ENCODE results near the gene MGAT5B. TPM values are rescaled to one million over a fixed set of nuclear protein-coding genes. Genes with fewer than 3 reads are reported as not detected.

Gene MGAT5B
- total RNA-seq, 1 donor from 2014 or later, result 4.8 TPM

DNA sequence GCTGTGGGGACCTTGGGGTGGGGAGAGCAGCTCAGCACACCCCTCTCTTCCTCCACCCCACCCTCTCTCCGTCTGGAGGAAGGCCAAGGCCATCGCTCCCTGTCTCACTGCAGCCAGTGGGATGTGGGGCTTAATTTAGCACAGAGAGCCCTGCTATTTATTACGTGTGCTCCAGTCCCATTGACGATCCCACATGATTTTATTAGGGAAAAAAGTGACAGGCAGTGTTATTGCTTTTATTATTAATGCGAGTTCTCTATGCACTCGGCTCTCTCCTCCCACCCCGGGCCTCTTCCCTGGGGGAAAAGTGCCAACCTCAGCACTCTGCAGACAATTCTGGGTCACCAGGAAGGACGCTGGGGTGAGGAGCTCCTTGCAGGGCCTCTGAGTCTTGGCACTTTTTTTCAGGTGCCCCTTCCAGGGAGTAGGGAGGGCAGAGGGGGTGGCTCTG, 57.3 kb downstream of the MGAT5B start:
- intact Hi-C loops (cut with micrococcal nuclease), result no loop called here

DNA sequence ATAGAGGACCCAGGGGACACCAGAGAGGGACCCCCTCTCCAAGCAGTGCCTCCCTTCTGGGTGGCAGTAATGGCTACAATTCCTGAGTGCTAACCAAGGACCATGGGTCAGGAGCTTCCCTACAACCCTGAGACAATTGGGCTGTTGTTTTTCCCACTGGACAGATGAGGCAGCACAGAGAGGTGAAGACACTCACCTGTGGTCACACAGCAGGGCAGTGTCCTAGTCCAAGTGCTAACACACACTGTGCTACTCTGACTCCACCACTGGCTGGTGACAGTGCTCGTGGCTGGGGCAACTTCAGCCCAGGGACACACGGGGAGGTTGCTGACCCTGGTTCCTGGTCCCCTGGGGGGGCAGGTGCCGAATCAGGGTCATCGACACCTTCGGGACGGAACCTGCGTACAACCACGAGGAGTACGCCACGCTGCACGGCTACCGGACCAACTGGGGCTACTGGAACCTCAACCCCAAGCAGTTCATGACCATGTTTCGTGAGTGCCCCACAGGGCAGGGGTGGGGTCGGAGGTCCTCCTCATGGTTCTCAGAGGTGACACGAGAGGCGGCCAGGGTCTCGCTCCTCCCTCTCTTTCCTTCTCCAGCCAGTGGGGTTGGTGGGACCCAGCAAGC, 58.1 kb downstream of the MGAT5B start:
- intact Hi-C loops (cut with micrococcal nuclease), result no loop called here

DNA sequence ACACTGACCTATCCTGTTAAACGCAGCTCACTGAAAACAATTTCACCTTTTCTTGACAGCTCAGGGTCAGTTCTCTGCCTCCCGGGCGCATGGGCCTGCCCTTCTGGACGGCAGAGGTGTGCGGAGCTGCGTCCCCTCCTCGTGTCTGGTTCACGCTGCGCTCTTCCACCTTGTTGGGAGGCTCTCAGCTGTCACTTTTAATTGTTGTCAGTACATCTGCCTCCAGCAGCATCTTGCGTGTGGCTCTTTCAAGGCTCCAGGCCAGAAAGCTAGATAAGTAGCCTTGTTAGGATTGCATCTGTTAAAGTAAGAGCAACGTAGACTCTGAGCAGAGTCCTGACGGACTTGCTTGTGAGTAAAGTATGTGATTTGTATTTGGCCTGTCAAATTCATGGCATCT, 59.4 kb downstream of the MGAT5B start:
- intact Hi-C loops (cut with micrococcal nuclease), result no loop called here

DNA sequence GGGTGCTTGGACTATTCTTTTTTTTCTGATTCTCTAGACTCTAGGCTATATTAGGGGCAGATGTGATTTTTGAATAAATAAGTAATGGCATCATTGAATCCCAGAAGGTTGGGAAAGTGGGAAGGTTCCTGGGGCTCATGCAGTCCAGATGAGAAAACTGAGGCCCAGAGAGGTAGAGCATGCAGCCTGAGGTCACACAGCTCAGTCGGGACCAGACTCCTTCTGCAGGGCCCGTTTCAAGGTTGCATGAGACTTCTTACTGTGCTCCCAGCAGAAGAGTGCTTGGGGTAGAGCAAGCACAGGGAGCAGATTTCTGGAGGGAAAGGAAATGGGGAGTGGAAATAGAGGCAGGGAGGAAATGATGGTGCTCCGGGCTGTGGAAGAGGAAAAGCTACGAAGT, 59.8 kb downstream of the MGAT5B start:
- intact Hi-C loops (cut with micrococcal nuclease), result no loop called here

DNA sequence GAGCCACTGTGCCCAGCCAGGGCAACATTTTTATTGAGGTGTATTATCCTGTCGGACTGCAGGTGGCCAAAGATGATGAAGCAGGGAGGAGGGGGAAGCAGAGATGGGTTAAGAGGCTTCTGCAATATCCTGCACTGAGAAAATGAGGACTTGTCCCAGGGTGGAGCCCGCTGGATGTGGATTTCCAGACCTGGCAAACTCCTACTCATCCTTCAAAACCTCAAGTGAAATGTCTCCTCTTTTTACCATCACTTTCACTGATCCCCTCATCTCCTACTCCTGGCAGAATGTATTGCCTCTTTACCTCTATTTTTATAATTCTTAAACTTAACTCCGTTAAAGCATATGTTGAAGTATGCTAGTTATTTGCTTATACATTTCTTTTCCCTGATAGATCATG, 60.9 kb downstream of the MGAT5B start:
- intact Hi-C loops (cut with micrococcal nuclease), result no loop called here

DNA sequence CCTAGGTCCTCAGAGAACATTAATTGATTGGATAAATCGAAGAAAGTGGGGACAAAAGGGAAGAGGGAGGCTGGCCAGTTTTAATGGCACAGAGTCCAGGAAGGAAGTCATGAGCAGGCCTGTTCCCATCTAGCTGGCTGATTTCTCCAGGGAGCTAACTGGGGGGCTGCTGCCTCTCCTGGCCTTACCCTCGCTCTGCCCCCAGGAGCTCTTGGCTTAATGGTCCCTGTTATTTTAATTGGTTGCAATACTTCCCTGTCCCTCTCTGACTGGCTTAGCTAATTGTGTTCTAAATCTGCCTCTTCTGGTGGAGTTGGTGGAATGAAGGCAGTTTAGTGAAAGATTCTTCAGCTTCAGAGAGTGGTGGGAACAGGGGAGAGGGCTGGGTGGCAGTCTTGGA, 61.4 kb downstream of the MGAT5B start:
- intact Hi-C loops (cut with micrococcal nuclease), result no loop called here

DNA sequence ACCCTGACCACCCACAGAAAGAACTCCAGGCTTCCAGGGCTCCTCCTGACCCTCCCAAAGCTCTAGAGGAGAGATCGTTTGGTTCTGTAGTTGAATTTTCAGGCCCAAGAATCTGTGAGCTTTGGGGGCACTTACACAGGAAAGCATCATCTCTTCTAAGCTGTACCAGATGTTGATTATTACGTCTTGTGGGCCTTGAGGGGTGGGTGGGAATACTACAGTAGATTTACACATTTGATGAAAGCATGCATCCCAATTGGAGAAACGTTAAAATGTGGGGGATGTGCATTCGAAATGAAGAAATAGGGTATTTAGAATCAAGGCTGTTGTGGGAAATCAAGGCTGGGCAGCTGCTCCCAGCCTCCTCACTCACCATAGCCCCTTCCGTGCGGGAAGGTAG, 61.9 kb downstream of the MGAT5B start:
- intact Hi-C loops (cut with micrococcal nuclease), result no loop called here

DNA sequence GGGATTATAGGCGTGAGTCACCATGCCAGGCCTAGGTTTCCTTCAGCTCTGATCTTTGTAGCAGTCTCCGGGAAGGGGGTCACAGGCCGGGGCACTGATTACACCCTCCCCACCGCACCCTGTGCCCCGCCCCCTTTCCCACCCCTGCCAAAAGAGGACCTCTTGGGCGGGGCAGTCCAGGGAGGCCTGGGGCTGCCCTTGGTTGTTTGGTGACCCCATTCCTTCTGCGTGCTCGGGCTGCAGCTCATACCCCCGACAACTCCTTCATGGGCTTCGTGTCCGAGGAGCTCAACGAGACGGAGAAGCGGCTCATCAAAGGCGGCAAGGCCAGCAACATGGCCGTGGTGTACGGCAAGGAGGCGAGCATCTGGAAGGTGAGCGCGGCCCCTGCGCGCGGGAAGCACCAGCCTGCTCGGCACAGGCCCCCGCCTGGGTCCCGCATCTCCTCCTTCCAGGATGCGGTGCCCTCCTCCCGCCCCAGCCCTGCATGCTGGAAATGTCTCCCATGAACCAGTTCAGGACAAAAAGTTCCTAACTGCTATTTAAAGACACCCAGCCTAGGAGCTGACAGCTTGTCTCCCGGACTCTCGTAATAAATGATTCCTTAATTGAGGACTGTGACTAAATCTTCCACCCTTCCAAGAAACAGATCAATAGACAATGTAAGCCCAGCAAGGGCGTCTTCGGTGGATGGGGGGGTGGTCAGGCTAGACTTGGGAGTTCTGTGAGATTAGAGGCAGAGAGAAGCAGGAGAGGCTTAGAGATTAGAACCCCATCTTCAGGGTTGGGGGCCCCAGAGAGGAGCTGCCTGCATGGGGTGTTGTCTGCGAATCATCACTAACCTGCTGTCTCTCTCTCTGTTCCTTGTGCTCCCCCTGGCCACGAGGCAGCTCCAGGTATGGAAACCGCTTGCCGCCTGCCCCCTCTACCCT, 64.5 kb downstream of the MGAT5B start:
- intact Hi-C loops (cut with micrococcal nuclease), result no loop called here

DNA sequence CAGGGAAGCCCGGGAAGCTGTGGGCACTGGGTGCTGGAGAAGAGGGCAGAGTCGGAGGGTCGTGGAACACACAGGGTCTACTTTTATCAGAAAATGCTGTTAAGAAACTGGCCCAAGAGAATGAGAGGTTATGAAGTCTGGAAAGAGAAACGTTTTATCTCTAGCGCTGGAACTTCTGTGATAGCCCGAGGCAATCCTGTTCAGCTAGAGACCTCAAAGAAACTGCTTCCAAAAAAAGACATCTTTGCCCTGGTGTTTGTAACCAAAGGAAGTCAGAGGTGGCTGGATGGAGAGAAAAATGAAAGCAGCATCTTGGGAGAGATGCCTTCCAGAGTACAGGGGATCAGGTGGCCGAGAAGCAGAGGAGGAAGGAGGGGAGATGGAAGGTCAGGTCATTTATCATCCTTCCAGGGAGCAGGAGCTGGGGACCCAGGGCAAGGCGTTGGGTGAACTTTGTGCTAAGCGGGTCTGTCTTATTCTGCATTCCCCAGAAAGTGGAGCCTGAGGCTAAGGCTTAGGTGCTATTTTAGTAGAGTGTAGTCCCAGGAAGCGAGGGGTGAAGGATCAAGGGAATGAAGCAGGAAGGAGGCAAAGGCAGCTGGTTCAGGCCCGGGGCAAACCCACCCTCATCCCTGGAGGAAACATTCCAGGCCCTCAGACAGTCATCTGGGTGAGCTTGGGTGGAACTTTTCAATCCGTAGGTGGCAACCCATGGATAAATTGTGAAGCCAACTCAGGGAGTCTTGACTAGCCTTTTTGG, 66.5 kb downstream of the MGAT5B start:
- intact Hi-C loops (cut with micrococcal nuclease), result no loop called here

DNA sequence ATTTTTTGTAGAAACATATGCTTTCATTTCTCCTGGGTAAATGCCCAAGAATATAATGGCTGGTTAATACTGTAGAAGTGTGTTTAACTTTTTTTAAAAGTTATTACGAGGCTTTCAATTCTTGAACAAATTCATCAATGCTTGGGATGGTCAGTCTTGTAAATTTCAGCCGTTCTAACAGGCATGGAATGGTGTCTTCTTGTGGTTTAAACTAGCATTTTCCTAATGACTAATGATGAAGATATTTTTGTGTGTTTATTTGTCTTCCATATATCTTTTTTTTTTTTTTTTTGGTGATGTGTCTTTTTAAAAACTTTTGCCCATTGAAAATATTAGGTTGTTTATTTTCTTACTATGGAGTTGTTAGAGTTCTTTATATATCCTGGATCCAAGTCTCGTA, 67.1 kb downstream of the MGAT5B start:
- intact Hi-C loops (cut with micrococcal nuclease), result no loop called here

DNA sequence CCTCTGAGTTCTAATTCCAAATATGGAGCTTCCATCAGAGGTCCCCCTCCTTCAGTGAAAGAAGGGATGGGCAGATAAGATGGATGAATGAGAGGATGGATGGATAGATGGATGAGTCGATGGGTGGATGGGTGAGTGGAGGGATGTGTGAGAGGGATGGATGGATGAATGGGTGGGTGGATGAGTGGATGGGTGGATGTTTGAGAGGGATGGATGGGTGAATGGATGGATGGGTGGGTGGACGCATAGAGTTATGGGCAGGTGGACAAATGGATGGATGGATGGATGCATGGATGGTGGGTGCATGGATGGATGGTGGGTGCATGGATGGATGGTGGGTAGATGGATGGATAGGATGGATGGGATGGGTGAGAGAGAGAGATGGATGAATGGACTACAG, 69.0 kb downstream of the MGAT5B start:
- intact Hi-C loops (cut with micrococcal nuclease), result no loop called here

DNA sequence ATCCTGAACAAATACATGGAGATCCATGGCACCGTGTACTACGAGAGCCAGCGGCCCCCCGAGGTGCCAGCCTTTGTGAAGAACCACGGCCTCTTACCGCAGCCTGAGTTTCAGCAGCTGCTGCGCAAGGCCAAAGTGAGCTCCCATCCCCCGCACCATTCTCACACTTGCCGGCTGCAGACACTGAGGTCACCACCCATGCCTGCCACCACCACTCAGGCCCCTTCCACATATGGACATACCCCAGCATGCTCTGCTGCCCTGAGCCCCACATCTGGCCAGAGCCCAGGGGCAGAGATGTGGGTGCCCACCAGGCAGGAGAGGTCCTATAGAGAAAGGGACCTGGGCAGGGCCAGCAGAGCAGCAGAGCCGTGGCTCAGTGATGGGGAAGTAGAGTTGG, 69.8 kb downstream of the MGAT5B start:
- intact Hi-C loops (cut with micrococcal nuclease), result no loop called here

DNA sequence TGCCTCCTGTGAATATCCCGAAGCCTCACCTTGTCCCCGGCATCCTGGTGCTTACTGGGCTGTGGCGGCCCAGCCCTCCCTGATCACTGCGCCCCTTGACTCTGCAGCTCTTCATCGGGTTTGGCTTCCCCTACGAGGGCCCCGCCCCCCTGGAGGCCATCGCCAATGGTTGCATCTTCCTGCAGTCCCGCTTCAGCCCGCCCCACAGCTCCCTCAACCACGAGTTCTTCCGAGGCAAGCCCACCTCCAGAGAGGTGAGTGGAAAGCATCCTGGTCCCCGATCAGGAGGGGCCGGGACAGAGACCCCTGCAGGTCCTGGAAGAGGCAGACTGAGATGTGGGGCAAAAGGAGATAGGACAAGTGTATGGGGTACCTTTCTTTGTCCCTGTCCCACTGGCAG, 72.1 kb downstream of the MGAT5B start:
- intact Hi-C loops (cut with micrococcal nuclease), result no loop called here

DNA sequence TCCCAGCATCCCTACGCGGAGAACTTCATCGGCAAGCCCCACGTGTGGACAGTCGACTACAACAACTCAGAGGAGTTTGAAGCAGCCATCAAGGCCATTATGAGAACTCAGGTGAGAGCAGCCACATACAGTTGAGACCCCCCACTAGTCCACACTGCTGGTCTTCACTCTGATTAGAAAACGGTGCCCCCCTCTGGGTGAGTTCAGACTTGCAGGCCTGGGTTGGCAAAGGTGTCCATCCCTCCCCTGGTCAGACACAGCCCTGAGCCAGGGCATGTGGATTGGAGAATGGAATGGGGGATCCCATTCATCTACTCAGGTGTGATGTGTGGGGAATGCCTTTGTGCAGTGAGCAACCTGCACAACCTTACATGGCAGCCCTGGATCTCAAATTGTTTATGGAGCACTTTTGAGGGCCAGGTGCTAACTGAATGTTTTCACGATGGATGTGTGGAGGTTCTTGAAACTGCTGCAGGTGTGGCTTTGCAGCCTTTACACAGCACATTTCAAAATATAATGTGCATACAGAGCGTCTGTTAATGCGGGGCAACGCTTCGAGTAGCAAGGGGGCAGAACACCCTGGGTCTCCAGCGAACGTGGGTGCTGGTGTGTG, 72.6 kb downstream of the MGAT5B start:
- intact Hi-C loops (cut with micrococcal nuclease), result no loop called here

DNA sequence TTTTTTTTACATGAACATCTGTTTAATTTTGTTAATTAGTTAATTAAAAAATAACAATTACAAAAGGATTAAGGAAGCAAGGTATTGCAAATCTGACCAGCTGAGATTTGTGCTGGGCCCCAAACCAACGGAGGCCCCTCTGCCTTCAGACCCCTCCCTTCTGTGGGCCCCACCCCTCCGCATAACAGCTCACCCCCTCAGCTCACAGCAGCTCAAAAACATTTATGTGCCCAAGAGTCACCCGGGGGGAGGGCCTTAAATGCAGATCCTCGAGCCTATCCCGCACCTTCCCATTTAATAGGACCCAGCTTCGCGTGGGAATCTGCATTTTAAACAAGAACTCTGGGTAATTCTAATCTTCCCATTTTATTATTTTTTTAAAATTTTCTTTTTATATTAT, 75.0 kb downstream of the MGAT5B start:
- intact Hi-C loops (cut with micrococcal nuclease), result no loop called here

DNA sequence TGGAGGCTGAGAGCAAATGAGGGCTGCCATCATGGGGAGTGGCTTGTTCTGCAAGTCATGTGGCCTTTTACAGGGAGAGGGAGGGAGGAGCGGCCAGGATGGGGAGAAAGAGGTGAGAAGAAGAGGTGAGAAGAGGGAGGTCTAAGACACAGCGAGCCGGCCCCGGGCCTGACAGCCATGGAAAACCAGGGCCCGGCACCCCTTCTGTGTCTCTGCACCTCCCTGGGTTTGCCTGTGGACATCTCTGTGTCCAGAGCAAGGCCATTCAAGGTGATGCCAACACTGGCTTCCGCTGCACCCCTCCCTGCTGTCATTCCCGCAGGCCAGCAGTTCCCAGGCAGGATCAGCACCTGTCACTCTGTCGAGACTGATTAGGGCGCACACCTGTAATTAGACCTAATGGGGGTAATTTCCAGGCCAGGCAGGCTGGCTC, 75.6 kb downstream of the MGAT5B start:
- intact Hi-C loops (cut with micrococcal nuclease), result no loop called here

DNA sequence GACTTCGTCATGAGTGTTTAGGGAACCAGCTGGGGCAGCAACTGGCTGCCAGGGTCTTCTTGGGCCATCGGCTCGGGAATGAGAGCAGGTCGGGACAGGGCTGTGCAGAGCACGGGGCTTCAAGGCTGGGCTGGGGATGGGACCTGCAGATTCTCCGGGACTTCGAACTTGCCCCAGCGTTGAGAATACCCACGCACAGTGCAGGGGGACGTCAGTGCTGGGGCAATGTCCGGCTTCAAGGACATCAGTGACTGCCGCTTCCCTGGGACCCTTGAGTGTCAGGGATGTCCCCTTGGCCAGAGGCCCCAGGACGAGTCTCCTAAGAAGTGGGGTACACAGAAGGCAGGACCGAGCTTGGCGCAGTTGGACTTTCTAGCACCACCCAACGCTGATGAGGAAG, 76.3 kb downstream of the MGAT5B start:
- intact Hi-C loops (cut with micrococcal nuclease), result no loop called here

DNA sequence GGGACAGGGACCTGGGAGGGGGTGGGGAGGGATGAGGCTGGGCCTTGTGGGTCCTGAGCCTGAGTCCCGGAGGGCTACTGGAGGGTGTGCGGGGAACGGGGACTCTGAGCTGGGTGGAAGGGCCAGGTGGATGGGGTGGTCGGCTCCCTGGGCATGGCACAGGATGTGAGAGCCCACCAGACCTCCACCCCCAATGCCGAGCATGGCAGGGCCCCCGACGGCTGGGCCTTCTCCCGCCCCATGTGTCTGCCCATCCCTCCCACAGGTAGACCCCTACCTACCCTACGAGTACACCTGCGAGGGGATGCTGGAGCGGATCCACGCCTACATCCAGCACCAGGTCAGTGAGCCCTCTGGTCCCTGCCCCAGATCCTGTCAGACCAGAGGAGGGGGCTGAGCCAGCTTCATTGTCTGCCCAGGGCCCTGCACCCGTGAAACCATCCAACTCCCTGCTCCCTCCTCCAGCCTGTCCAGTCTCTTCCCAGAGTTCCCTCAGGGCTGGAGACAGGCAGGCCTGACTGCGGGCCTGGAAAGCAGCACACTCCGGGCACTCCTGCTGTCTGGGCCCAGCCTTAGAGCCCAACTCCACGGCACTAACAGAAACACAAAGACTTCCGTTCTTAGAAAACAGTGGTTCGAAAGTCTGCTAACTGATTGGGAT, 78.0 kb downstream of the MGAT5B start:
- intact Hi-C loops (cut with micrococcal nuclease), result no loop called here

DNA sequence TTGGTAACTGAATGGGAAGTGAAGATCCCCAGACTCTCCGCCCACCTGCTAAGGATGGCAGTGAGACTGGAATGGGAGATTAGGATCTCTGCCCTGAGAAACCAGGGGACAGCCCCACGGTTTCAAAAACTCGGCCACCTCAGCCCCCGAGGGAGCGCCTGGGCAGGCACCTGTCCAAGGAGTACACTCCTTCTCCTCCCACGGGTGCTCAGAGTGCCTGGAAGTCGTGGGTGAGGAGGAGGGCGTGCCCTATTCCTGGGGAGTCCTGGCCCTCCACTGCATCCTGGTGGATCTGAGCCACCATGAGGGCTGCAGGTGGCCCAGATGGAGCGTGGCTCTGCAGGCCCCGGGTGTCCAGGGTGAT, 78.5 kb downstream of the MGAT5B start:
- intact Hi-C loops (cut with micrococcal nuclease), result no loop called here

DNA sequence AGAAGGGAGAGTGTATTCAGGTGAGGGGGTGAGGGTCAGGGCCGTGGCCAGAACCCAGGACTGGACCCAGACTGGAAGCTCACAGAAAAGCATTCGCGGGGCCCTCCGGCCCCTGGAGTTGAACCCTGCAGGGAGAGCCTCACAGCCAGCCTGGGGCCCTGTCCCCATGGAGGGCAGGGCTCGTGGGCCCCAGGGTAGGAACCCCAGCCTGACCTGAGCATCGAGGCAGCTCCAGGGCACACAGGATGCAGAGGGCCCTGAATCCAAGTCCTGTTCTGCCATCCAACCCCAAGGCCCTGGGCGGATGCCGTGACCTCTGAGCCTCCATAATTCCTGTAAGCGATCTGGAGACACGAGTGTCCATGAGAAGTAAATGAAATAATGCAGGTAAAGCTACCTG, 79.1 kb downstream of the MGAT5B start:
- intact Hi-C loops (cut with micrococcal nuclease), result no loop called here

DNA sequence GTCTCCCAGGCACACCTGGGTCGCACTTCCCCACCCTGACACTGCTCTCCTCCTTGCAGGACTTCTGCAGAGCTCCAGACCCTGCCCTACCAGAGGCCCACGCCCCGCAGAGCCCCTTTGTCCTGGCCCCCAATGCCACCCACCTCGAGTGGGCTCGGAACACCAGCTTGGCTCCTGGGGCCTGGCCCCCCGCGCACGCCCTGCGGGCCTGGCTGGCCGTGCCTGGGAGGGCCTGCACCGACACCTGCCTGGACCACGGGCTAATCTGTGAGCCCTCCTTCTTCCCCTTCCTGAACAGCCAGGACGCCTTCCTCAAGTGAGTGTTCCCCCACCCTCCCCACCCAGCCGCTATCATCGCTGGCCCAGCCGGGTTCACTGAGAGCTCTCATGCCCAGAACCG, 79.6 kb downstream of the MGAT5B start:
- intact Hi-C loops (cut with micrococcal nuclease), result no loop called here
